A549 treated with AZD9567 at 1 μM for 4 hours (cell line): ENCODE measurements around the gene ZBED6. TPM values are rescaled to one million over a fixed set of nuclear protein-coding genes. Genes with fewer than 3 reads are reported as not detected.

ENCODE experiments used
- total RNA-seq: library from RNA; stranded (reverse); fragments of 200-300 nt; extraction: Qiagen RNA extraction; gene quantifications from 5 replicates; pipeline ENCODE4 v1.2.3, GENCODE V29; 2022; ENCODE audit not compliant: insufficient read depth

Gene ZBED6
- 1.7 to 7.5 TPM (median 3.8 TPM) in 5 replicates for total RNA-seq

GRCh38 chr1:203795441-203796235 is at the start of gene ZBED6, which contains the start of gene ZC3H11A:
Gene ZBED6, plus strand, starts transcription at chr1:203795623. Its CDS starts 1,900 bp downstream, at chr1:203797523.
Gene ZC3H11A, plus strand, starts transcription at chr1:203795623. Its CDS starts 21,448 bp downstream, at chr1:203817071.

GRCh38 chr1:203765029-203765837 is 30.2 kb upstream of the ZBED6 start, which contains the start of gene LAX1:
Gene LAX1, plus strand, starts transcription at chr1:203765183. Its CDS starts 383 bp downstream, at chr1:203765566.

Other genes starting within 250 kb of the ZBED6 start
- gene ATP2B4, start 168.8 kb upstream of the ZBED6 start, total RNA-seq: 11.7 to 19.5 TPM (median 15.5 TPM) in 5 replicates
- 0.02 to 0.05 TPM in 2 of 5 replicates, not detected in the others for gene LAX1, start 30.4 kb upstream of the ZBED6 start, total RNA-seq
- gene ZC3H11A, start within 50 bp of the ZBED6 start, total RNA-seq: 36.9 to 50.7 TPM (median 39.7 TPM) in 5 replicates
- gene SNRPE, start 66.0 kb downstream of the ZBED6 start, total RNA-seq: 145 to 261 TPM (median 245 TPM) in 5 replicates